K562 (cell line): ENCODE measurements around the gene HOXB5. TPM values are rescaled to one million over a fixed set of nuclear protein-coding genes. Genes with fewer than 3 reads are reported as not detected.

Source experiments
- ATAC-seq: fragments of 200-7000 bp; cut with Tn5 transposase; 3 replicates; pipeline ENCODE4 v1.9.1; 2020; ENCODE audit warnings: moderate library complexity
- BruUV-seq: library from RNA; stranded (reverse); fragments of 400-500 nt; replicated peaks from 2 replicates; lab custom pipeline; 2021; lab: Mats Ljungman, UMichigan
- CTCF ChIA-PET: fragments of 300-600 bp; formaldehyde crosslinking; extraction: SDS; loops from one replicate; lab custom pipeline; 2021; ENCODE audit warnings: low intra/inter-chr PET ratio; lab: Yijun Ruan, JAX
- POLR2A ChIA-PET: fragments of 300-600, 350-650 bp; sonication (Branson Sonifier 250); formaldehyde crosslinking; extraction: SDS; loops from one replicate; lab custom pipeline; 2021; ENCODE audit warnings: antibody characterized with exemption, inconsistent platforms; lab: Yijun Ruan, JAX
- DNase-seq, 4 experiments: peaks; one replicate each; pipeline versions ENCODE4 v3.0.0 to v3.0.0-alpha.2; 2011 to 2018; ENCODE audit warnings: low spot score in 3 of 4, mixed read lengths in 3 of 4; ENCODE audit errors: extremely low read depth in 1 of 4
- FAIRE-seq: peaks from 2 replicates; lab custom pipeline; 2011; peaks lifted over from hg19 to GRCh38; lab: Jason Lieb, UNC
- H2AFZ ChIP-seq: 2 replicates; pipeline ENCODE4 v1.6.0; 2011; ENCODE audit warnings: low read depth, low read length, control low read depth, inconsistent platforms
- H3K27ac ChIP-seq: fragments of 200-600 bp; 3 replicates; pipeline ENCODE4 v1.8.0; 2011; ENCODE audit warnings: low read depth, mild to moderate bottlenecking, control low read depth, inconsistent platforms, low read length, moderate library complexity, mixed read lengths; ENCODE audit errors: extremely low read depth
- H3K27me3 ChIP-seq, 2 experiments: fragments of 300-600 bp in 1 of 2; 2 replicates in 1 of 2; 3 replicates in 1 of 2; pipeline versions ENCODE4 v1.6.0 to v1.8.0; 2011; ENCODE audit warnings: inconsistent platforms in 2 of 2, low read length in 2 of 2, mild to moderate bottlenecking in 1 of 2, mixed read lengths in 1 of 2, moderate library complexity in 1 of 2; ENCODE audit not compliant: control insufficient read depth in 2 of 2, insufficient read depth in 2 of 2
- H3K36me3 ChIP-seq: fragments of 300-600 bp; 3 replicates; pipeline ENCODE4 v1.8.0; 2011; ENCODE audit warnings: mild to moderate bottlenecking, low read length, inconsistent platforms; ENCODE audit not compliant: control insufficient read depth, insufficient read depth
- H3K4me1 ChIP-seq, 2 experiments: fragments of 200-600 bp in 1 of 2; replicated peaks in 1 of 2; 2 replicates in 1 of 2; 3 replicates in 1 of 2; pipeline versions ENCODE4 v1.5.1 to v1.8.0; 2011; ENCODE audit warnings: inconsistent platforms in 2 of 2, low read length in 2 of 2, mild to moderate bottlenecking in 1 of 2, mixed read lengths in 1 of 2, moderate library complexity in 1 of 2; ENCODE audit not compliant: control insufficient read depth in 2 of 2, insufficient read depth in 2 of 2
- H3K4me2 ChIP-seq: 2 replicates; pipeline ENCODE4 v1.6.1; 2011; ENCODE audit warnings: low read length, control low read depth, inconsistent platforms, mixed read lengths; ENCODE audit not compliant: insufficient read depth
- H3K4me3 ChIP-seq: fragments of 200-600 bp; sonication (generic), shearing (Covaris generic); 2 replicates; pipeline ENCODE4 v1.5.1; 2016; ENCODE audit warnings: control low read depth, inconsistent platforms
- H3K79me2 ChIP-seq: fragments of 200-600 bp; 3 replicates; pipeline ENCODE4 v1.8.0; 2011; ENCODE audit warnings: low read length, inconsistent platforms; ENCODE audit not compliant: control insufficient read depth, insufficient read depth
- H3K9ac ChIP-seq, 2 experiments: 2 replicates each; pipeline versions ENCODE4 v1.6.0 to v1.6.1; 2011; ENCODE audit warnings: low read depth in 2 of 2, low read length in 2 of 2, control low read depth in 1 of 2, inconsistent platforms in 1 of 2, mild to moderate bottlenecking in 1 of 2, mixed read lengths in 1 of 2; ENCODE audit not compliant: insufficient read depth in 1 of 2
- H3K9me1 ChIP-seq: one replicate; pipeline ENCODE4 v1.6.0; 2011; ENCODE audit warnings: inconsistent platforms, mild to moderate bottlenecking, low read length, moderate library complexity; ENCODE audit not compliant: control insufficient read depth, insufficient read depth
- H3K9me3 ChIP-seq: replicated peaks from 2 replicates; pipeline ENCODE4 v1.5.1; 2011; ENCODE audit warnings: low read depth, low read length, inconsistent platforms; ENCODE audit not compliant: control insufficient read depth, insufficient read depth
- H4K20me1 ChIP-seq: replicated peaks from 2 replicates; pipeline ENCODE4 v1.6.1; 2011; ENCODE audit warnings: low read length, inconsistent platforms, mixed read lengths; ENCODE audit not compliant: control insufficient read depth, insufficient read depth
- ETV5 ChIP-seq: sonication (generic); formaldehyde crosslinking; IDR thresholded peaks from 2 replicates; pipeline ENCODE4 v1.4.0; 2020; ENCODE audit warnings: low read depth, mild to moderate bottlenecking, missing genetic modification reagents
- HDAC2 ChIP-seq: fragments of 450-650 bp; IDR thresholded peaks from 2 replicates; pipeline ENCODE4 v1.6.1; 2016; ENCODE audit warnings: mild to moderate bottlenecking
- OTX1 ChIP-seq: fragments of 450-650 bp; formaldehyde crosslinking; IDR thresholded peaks from 2 replicates; pipeline ENCODE4 v1.4.0; 2022; ENCODE audit warnings: mild to moderate bottlenecking
- ZNF263 ChIP-seq: sonication (generic); formaldehyde crosslinking; IDR thresholded peaks from 2 replicates; pipeline ENCODE4 v1.8.0; 2022; ENCODE audit warnings: mild to moderate bottlenecking, missing genetic modification reagents, borderline replicate concordance
- WGBS: fragments of 100-300 bp; shearing (Covaris generic); methylation state at CpG from one replicate; pipeline ENCODE4 v1.1.6; 2016; ENCODE audit warnings: low coverage, mixed read lengths; ENCODE audit not compliant: insufficient coverage; ENCODE audit errors: missing lambda C conversion rate; 5-methylcytosine and 5-hydroxymethylcytosine counted together
- in situ Hi-C: fragments of 300-500 bp; cut with MboI; formaldehyde crosslinking; loops from 4 replicates; pipeline ENCODE4 v1.15.0; 2018; ENCODE audit warnings: inconsistent platforms, mixed read lengths
- intact Hi-C: fragments of 100-400 bp; cut with micrococcal nuclease; formaldehyde crosslinking; loops from 2 replicates; pipeline ENCODE4 v1.14.2; 2022
- polyA plus RNA-seq, 8 experiments: library from polyadenylated mRNA; depleted of rRNA in 4 of 8; stranded (reverse) in 5 of 8; unstranded in 3 of 8; fragments of >200 nt; fragmentation: Nextera tagmentation in 2 of 8; fragmentation: Illumina TruSeq in 1 of 8; extraction: Ambion mirVana in 2 of 8; extraction: Trizol in 1 of 8; gene quantifications; 2 replicates each; pipeline versions ENCODE4 v1.2.1 to v1.2.3, GENCODE V29; 2011 to 2014; ENCODE audit warnings: inconsistent platforms in 1 of 8, missing spikeins in 1 of 8
- total RNA-seq, 7 experiments: library from RNA; depleted of rRNA in 6 of 7; stranded (reverse); fragments of >200 nt in 6 of 7; fragmentation: Illumina TruSeq in 2 of 7; extraction: Trizol in 2 of 7; gene quantifications; 2 replicates each; pipeline versions ENCODE4 v1.2.1 to v1.2.3, GENCODE V29; 2011 to 2021; ENCODE audit warnings: low replicate concordance in 1 of 7
- TF ChIP-seq, protein P1 (sequence below): conservative IDR thresholded peaks from 2 replicates; pipeline ENCODE4 v1.6.1; 2011; ENCODE audit warnings: low read depth, mild to moderate bottlenecking, low read length; ENCODE audit not compliant: control insufficient read depth
- TF ChIP-seq, protein P2 (sequence below): sonication (generic); formaldehyde crosslinking; IDR thresholded peaks from 2 replicates; pipeline ENCODE4 v1.8.0; 2023; ENCODE audit warnings: mild to moderate bottlenecking, missing genetic modification reagents
- TF ChIP-seq, protein P3 (sequence below), 2 experiments: fragments of 450-650 bp; IDR thresholded peaks; 2 replicates each; pipeline ENCODE4 v1.6.1; 2016
- TF ChIP-seq, protein P4 (sequence below): fragments of 250-450 bp; sonication (Bioruptor Pico); IDR thresholded peaks from 2 replicates; pipeline ENCODE4 v1.5.0; 2021

The HOXB5 gene
- total and polyA plus RNA-seq, 9 of the 15 experiments (the other 6 are each of a cell fraction or from before 2014, with no cell fraction given) = 0.24 to 2.7 (median 0.65) TPM

DNA sequence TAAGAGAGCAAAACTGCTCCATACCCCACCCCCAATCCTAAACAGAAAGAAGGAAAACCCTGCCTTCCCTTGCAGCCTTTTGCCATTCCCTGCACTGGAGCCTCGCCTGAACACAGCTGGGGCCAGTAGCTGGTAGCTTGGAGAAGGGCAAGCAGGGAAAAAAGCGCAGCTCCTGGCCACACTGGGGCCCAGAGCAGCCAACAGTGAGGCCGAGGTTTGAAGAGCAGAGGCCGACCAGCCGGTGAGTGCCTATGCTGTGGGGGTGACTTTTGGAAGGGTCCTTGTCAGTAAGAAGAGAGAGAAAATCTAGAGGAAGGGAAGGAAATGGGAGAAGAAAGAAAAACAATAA, 35.8 kb upstream of the HOXB5 start (continued):
- TF ChIP-seq, protein P1, sequence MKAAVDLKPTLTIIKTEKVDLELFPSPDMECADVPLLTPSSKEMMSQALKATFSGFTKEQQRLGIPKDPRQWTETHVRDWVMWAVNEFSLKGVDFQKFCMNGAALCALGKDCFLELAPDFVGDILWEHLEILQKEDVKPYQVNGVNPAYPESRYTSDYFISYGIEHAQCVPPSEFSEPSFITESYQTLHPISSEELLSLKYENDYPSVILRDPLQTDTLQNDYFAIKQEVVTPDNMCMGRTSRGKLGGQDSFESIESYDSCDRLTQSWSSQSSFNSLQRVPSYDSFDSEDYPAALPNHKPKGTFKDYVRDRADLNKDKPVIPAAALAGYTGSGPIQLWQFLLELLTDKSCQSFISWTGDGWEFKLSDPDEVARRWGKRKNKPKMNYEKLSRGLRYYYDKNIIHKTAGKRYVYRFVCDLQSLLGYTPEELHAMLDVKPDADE = no peak
- TF ChIP-seq, protein P2, sequence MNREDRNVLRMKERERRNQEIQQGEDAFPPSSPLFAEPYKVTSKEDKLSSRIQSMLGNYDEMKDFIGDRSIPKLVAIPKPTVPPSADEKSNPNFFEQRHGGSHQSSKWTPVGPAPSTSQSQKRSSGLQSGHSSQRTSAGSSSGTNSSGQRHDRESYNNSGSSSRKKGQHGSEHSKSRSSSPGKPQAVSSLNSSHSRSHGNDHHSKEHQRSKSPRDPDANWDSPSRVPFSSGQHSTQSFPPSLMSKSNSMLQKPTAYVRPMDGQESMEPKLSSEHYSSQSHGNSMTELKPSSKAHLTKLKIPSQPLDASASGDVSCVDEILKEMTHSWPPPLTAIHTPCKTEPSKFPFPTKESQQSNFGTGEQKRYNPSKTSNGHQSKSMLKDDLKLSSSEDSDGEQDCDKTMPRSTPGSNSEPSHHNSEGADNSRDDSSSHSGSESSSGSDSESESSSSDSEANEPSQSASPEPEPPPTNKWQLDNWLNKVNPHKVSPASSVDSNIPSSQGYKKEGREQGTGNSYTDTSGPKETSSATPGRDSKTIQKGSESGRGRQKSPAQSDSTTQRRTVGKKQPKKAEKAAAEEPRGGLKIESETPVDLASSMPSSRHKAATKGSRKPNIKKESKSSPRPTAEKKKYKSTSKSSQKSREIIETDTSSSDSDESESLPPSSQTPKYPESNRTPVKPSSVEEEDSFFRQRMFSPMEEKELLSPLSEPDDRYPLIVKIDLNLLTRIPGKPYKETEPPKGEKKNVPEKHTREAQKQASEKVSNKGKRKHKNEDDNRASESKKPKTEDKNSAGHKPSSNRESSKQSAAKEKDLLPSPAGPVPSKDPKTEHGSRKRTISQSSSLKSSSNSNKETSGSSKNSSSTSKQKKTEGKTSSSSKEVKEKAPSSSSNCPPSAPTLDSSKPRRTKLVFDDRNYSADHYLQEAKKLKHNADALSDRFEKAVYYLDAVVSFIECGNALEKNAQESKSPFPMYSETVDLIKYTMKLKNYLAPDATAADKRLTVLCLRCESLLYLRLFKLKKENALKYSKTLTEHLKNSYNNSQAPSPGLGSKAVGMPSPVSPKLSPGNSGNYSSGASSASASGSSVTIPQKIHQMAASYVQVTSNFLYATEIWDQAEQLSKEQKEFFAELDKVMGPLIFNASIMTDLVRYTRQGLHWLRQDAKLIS (CRISPR knock-in tag) = peak; percentile 58; the same call in 1 of the 2 replicates

DNA sequence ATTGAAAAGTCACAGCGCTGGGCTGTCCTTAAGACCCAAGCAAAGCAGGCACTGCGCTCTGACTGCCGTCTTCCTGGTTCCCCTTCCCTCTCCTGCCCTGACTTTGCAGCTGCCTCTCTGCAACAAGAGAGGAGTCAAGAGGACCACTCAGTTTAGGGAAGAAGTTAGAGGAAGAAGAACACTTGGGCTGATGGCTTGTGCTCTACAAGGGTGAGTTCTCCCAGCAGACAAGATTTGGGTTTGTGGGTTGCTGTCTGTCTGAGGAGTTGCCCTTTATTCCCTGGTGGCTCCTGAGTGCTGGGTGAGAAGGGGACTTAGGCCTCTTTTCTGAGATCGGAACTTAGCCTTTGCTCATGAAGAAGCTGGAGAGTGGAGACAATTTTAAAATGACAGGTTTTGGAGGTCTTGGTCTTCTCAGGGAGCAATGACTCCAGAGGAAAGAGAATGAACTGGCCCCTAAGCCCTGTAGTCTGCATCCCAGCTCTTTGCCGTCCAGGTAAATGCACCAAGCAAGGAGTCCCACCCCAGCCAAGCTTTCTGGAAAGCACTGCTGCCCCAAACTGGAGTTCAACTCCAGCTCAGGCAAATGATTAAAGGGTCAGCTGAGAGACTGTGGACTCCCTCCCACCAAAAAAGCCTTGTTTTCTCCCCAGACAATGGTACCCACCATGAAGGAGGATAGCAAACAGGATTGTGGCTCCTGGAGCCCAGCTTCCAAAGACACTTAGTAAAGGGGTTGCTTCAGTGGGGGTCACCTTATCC, 35.3 kb upstream of the HOXB5 start:
- H3K4me3 ChIP-seq = peak overlapping the region; percentile 97
- intact Hi-C loops (loop anchor here (5.0 kb wide), 1 partner anchor 368 kb away; the partner anchor contains the start of gene IGF2BP1), in situ Hi-C loops (loop anchor here (10.0 kb wide), 1 partner anchor 594 kb away; the partner anchor contains the start of gene COPZ2)
- 0 out of 2 replicates have a peak, but pooled peaks have one; percentile 19 for TF ChIP-seq OTX1
- no peak for TF ChIP-seq HDAC2
- TF ChIP-seq, protein P3, sequence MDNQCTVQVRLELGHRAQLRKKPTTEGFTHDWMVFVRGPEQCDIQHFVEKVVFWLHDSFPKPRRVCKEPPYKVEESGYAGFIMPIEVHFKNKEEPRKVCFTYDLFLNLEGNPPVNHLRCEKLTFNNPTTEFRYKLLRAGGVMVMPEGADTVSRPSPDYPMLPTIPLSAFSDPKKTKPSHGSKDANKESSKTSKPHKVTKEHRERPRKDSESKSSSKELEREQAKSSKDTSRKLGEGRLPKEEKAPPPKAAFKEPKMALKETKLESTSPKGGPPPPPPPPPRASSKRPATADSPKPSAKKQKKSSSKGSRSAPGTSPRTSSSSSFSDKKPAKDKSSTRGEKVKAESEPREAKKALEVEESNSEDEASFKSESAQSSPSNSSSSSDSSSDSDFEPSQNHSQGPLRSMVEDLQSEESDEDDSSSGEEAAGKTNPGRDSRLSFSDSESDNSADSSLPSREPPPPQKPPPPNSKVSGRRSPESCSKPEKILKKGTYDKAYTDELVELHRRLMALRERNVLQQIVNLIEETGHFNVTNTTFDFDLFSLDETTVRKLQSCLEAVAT (IDR thresholded peaks at IDR 0.05) = peak; percentile 74 to 82
- TF ChIP-seq, protein P4, sequence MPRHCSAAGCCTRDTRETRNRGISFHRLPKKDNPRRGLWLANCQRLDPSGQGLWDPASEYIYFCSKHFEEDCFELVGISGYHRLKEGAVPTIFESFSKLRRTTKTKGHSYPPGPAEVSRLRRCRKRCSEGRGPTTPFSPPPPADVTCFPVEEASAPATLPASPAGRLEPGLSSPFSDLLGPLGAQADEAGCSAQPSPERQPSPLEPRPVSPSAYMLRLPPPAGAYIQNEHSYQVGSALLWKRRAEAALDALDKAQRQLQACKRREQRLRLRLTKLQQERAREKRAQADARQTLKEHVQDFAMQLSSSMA (CRISPR knock-in tag) = no peak
- TF ChIP-seq ETV5 = 0 out of 2 replicates have a peak, but pooled peaks have one; percentile 17
- peak; percentile 57; the same call in 1 of the 2 replicates for TF ChIP-seq ZNF263

More for the DNA sequence above, 35.3 kb upstream of the HOXB5 start:
- POLR2A ChIA-PET = interaction anchor here (0.7 to 2.4 kb wide), 6 partner anchors 8 to 452 kb away, joined by 3 to 14 read pairs (median 4); no protein-coding TSS in a partner anchor
- H3K9ac ChIP-seq = peak overlapping the region; percentile 91 to 95; a peak in 3 of 4 replicates
- peaks cover 33 to 68% of the 10 kb centered on the region in 2 experiments for H3K4me1 ChIP-seq
- CTCF ChIA-PET = interaction anchor here (0.6 kb wide), 1 partner anchor 680 kb away, joined by 3 read pairs; no protein-coding TSS in a partner anchor
- DNase-seq = peak in 1 of 4 experiments; percentile 62
- H4K20me1 ChIP-seq = peaks cover 9% of the 10 kb centered on the region; the same call in 1 of the 2 replicates
- peak overlapping the region; percentile 97 for H3K27ac ChIP-seq
- H3K79me2 ChIP-seq = peaks cover 74% of the 10 kb centered on the region
- no peak for FAIRE-seq
- ATAC-seq = no peak
- H2AFZ ChIP-seq = peak overlapping the region; percentile 73
- H3K27me3 ChIP-seq = no peaks in the 10 kb centered on the region
- H3K36me3 ChIP-seq = peaks cover 10% of the 10 kb centered on the region
- no peaks in the 10 kb centered on the region for H3K9me1 ChIP-seq
- H3K9me3 ChIP-seq = no peaks in the 10 kb centered on the region
- peak overlapping the region; percentile 99 for H3K4me2 ChIP-seq
- WGBS = 3% methylated on average over 5 of the region's 5 CpGs
- no TSS peak for BruUV-seq
